Fibroblast of skin of scalp (primary cell): ENCODE measurements around the gene CCDC160. TPM values are rescaled to one million over a fixed set of nuclear protein-coding genes. Genes with fewer than 3 reads are reported as not detected.
"Not testable (repeated sequence)": the region's sequence is repeated elsewhere in the genome, so short reads cannot be mapped to it uniquely, and the experiment has no call there.

Experiments used
- DNase-seq: peaks from one replicate; pipeline ENCODE4 v3.0.0-alpha.2; 2013
- polyA plus RNA-seq, 2 experiments: library from polyadenylated mRNA; unstranded; fragments of 120-200 nt; gene quantifications; one replicate each; pipeline ENCODE4 v1.2.1, GENCODE V29; 2013; ENCODE audit not compliant: insufficient read length in 2 of 2

The CCDC160 gene
- 0.06 TPM for polyA plus RNA-seq (2013, experiment 1 of 2; ENCODE audit: insufficient read length)
- not detected for polyA plus RNA-seq (2013, experiment 2 of 2; ENCODE audit: insufficient read length)

DNA sequence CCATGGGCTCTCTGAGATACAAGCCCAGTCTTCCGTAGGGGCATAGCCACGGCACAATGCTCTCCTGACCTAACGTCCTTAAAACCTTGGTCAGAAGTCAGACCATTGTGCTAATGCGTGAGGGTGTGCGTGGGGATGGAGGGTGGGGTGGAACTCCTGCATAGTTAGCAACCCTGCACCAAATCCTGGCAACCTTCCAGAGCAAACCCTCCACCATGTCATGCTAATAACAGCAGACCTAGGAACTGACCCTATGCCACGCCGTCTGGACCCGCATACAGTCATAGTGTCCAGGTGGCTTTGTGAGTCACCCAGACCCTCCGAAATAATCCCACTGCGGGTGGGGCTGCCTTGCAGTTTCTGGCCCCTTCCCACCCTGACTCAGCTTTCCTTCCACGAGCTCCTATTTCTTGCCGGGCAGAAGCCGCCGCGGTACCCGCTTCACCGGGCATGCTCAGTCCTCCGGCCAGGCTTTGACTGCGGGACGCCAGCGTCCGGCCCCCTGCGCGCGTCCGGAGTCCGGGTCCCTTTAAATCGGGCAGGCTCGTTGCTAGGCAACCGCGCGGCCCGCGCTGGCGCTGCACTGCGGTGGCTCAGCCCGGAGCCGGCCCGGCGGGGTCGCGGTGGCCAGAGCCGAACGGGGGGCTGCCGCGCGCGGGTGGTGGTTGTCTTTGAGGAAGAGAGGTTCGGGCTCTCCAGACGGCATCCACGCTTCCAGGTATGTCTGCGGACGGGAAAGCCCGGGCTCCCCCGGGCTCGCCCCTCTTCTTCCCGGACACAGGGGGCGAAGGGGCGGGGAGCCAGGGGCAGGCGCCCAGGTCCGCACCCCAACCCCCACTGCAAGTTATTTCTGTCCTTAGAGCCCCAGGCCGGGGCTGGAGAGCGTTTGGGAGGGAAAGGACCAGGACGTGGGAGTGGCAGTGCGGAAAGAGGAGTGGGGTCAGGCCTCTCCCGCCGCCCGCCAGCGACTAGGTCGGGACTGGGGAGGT is at the start of gene CCDC160:
CCDC160 (plus strand) TSS at position 557 of the 989 bp plus-strand sequence. CDS start 7,619 bp downstream, outside the sequence.
- peak; percentile 27 for DNase-seq

DNA sequence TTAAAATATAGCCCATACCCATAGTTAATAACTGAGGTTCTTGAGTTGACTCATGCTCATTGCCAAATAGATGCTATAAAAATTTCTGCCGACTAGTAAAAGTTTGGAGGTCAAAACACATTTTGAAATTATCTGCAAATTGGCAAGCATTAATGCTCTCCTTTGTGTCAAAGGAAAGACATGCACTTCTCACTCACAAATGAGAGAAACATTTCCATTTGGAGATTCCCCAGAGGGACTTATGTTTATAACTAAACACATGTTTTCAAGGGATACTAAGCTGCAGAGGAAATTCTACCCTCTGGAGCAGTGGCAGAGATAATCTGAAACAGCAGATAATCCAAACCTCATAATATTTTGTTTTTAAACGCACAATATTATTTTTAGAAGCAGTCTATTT is 45.7 kb upstream of the CCDC160 start:
- DNase-seq, result no peak

DNA sequence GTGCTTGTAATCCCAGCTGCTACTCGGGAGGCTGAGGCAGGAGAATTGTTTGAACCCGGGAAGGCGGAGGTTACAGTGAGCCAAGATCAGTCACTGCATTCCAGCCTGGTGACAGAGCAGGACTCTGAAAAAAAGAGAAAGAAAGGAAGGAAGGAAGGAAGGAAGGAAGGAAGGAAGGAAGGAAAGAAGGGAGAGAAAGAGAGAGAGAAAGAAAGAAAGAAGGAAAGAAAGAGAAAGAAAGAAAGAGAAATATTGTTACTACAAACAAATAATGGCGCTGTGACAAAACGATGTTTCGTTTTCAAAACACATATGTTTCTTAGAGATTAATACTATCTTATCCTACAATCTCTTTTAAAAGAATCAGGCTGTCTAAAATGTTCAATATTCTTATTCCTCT is 42.1 kb upstream of the CCDC160 start:
- no peak for DNase-seq

DNA sequence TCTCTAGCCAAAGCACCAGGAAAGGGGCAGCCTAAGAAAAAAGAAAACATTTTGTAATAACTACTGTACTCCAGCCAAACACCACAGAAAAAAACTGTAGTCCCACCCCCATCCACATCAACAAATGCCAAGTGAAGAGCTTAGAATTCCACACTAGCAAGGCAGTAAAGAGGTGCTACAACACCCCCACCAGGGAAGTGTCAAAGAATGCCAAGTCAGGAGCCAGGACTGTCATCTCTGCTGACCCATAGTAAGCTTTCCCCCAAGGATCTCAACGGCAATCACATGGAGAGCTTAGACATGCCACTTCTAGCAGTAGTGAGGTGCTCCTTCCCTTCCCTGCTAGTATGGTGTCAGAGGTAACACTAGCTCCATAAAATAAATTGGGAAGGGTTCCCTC is 34.4 kb upstream of the CCDC160 start:
- DNase-seq, result no peak

DNA sequence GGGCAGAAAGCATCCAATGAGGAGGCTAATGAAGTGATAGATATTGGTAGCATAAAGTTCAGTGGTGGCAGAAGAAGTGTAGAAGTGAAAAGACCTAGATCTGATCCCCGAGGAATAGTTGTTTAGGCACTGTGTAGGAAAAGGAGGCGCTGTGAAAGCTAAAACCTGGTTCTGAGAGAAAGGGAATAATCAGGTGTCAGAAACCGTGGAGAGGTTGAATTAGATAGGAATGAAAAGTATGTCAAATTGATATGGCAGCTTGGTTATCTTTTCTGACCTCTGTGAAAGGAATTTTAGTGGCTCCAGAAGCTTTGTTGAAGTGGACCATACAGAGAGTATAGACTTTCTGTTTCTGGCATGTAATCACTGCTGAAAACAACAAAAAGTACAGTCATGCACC is 30.8 kb upstream of the CCDC160 start:
- no peak for DNase-seq

DNA sequence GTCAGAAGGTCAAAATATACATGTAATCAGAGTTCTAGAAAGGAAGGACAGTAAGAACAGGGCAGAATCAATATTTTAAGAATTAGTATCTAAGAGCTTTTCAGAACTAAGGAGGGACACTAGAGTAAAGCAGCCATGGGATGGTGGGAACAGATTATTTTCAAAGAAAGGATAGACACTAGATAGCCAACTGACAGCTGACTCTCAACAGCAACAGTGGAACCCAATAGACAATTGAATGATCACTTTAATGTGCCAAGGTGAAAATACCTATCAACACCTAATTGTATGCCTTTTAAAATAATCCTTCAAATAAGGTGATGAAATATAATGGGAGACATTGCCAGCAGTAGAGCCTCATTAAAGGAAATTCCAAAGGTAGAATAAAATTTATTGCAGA is 26.5 kb upstream of the CCDC160 start:
- no peak for DNase-seq

DNA sequence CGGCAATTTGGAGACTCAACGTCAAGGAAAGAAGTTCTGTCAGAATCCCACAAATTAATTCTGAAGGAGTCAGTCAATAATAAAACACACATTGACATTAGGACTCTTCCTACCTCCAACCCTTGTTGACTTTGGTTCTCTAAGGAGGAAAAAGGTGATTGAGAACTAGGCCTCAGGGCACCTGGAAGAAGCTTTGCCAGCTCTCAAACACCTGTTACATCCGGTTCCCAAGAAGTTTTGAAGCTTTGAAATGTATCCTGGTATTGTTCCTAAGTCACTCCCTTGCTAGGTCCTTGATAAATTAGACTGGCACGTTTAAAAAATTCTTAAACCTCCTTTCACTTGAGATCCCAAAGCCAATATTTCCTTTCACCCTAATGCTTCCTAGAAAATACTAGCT is 1.7 kb upstream of the CCDC160 start:
- DNase-seq, result no peak

DNA sequence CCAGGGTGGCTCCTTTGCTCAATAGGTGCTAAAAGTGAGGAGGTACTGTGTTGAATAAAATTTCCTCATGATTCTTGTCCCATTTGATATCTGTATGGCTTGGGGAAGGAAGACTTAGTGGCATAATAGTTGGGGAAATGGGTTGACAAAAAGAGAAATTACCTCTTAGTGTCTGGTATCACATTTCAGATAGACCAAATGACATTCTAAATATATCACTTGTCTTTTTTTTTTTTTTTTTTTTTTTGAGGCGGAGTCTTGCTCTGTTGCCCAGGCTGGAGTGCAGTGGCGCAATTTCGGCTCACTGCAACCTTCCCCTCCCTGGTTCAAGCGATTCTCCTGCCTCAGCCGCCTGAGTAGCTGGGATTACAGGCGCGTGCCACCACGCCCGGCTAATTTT is 1.2 kb downstream of the CCDC160 start:
- DNase-seq, result not testable (repeated sequence)

DNA sequence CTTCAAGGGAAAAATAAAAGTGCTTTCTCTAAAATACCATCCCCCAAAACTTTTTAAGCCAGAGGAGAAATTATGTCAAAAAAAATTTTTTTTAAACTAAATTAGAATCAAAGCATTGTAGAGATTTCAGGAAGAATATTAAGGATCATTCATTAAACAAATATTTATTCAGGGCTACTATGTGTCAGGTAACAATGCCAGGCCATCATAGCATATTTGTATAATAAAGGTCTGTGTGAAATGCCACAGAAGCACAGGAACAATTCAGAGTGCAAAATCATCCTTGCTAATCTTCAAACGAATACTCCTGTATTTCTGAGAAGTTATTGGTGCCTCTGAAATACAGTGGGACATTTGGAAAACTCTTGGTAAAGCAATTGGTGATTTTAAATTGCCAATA is 2.0 kb downstream of the CCDC160 start:
- no peak for DNase-seq

DNA sequence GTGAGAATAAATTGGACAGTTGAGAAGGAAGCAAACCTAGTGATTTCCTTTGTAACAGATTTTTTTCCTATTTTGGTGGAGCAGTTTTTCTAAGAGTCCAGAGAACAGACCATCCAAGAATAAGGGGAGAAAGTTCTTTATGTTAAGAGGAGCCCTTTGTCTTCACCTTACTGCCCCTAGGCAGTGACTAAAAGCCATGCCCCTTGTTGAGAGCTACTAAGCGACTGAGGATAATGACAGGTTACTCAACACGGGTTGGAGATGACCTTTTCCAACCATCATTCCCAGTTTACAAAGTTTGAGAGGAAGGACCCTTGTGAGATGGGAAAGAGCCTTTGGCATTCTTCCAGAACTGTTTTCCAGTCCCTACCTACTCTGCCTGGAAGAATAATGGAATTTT is 3.2 kb downstream of the CCDC160 start:
- DNase-seq, result no peak

DNA sequence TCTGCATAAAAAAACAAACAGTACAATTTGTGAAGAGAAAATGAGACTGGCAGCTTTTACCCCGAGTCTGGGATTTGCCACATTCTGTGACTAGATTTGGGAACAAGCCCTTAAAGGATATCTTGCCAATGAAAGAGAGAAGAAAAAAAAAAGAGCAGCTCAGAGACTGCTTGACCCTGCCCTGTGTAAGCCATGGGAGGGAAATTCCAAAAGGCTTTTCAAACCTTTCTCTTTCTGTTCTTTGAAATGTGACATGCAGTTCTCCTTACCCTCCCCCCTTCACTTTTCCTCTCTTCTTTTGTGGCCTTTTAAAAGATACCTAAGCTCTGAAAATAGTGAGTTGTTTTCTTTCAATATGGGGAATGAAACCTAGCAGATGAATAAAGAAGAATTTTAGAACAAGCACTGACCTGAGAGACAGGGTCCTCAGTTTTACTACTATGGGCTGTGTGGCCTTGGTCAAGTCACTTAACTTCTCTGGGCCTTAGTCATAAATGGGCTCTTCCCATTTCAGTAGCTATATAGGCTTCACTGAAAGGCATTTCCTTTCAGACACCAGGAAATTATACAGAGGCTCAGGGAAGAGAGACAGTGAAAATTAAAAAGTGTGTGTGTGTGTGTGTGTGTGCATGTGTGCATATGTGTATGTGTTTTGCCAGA is 5.1 kb downstream of the CCDC160 start:
- no peak for DNase-seq

DNA sequence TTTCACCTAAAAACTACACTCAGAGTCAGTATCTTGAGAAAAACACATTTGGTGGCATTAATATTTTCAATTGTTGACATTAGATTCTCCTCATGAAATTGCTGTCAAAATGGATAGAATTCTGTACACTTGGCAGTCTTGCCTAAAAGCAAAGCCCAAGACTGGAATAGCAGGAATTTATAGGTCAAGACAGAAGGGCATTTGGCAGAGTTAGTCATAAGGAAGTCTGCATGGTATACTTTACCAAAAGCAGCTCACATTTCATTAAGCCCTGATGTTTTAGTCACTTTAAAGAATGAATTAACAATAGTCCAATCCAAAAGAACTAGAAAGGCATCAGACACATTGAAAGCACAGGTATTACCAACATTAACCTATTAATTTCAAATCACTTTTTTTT is 7.1 kb downstream of the CCDC160 start:
- DNase-seq, result peak; percentile 8

DNA sequence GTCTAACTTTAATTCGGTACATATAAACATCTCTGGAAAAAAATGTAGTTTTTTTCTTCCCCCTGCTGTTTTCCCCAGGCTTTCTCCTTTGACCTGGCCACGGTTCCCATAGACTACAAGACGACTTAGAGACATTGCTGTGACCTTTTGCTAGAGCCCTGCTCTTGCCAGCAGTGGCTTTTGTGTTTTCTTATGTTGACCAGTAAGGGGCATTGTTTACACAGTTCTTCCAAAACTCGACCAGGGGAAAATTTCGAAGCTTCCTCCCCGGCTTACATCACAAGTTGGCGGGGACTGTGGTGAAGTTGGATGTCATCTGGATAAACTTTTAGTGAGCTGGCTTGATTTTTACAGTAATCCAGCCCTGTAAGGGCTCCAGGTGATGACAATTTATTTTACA is 9.3 kb downstream of the CCDC160 start:
- DNase-seq, result no peak

DNA sequence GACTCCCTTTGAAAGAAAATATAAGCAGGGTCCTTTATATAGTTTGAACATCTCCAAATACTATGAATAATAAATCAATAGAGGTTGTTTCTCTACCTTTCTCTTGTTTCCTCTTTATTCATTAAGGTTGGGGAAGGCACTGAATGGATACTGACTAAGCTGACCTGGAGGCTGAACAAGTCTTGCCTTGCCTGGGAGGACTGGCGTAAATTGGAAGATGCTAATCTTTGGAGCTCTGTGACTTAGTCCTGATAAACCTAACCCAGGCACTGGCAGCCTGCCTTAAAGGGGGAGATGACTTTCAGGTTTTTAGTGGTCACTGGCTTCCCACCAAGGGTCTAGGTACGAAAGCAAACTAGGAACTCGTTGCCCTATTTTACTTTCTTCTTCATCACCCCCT is 10.5 kb downstream of the CCDC160 start:
- no peak for DNase-seq

DNA sequence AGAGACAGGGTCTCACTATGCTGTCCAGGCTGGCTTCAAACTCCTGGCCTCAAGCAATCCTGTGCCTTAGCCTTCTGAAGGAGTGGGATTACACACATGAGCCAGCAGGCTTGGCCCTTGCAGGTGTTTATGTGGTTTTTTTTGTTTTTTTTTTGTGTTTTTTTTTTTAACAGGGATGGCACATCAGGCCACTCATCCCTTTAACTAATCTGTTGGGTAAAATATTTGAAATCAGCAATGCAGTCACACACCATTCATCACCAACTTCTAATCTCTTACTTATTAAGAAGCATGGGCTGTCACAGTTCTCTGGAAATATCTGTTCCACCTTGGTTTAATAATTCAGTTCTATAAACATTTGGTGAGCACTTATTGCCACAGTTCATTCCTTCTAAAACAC is 12.3 kb downstream of the CCDC160 start:
- no peak for DNase-seq

DNA sequence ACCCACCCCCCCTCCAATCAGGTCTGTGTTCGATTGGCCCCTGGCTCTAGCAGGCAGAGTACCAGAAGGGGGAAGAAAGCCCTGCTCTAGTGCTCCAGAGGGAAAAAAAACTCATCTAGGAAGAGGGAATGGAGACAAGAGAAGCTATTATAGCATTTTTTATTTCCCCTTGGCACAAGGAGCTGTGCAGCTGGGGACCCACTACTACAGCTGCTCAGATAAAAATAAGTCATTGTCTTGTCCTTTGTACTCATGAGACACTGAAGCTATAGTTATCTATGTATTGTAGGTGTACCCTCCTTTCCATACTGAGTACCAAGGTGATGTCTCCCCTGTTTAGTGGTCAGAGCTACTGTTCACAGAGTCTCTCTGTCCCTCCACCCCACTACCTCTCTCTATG is 14.3 kb downstream of the CCDC160 start:
- no peak for DNase-seq

DNA sequence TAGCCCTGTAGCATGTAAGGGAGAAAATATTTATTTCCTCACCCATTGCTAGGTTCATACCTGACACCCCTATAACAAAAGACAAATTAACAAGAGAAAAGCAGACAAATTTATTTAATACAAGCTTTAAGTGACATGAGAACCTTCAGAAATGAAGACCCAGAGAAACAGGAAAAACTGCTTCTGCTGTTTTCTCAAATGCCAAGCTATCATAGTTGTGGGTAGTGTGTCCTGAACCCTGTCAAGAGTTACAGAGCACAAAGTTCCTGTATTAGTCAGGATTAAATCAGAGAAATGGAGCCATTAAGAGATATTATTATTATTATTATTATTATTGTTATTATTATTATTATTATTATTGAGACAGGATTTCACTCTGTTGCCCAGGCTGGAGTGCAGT is 17.5 kb downstream of the CCDC160 start:
- DNase-seq, result no peak

DNA sequence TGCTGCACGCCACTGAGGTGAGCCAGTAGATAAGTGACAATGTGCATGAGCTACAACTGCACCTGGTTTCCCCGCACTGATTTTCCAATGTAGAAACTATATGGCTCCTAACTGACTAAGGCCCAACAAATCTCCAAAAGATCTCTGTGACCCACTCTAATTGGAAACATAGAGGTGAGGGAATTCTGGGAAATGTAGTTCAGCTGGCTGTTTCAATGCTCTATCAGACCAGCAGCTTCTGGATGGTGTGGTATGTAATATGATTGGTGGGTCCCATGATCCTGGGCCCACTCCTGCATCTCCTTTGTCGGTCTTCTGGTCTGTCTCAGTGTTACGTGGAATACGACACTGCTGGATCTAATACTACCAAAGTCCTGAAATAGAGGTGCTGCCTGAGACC is 18.6 kb downstream of the CCDC160 start:
- DNase-seq, result no peak

DNA sequence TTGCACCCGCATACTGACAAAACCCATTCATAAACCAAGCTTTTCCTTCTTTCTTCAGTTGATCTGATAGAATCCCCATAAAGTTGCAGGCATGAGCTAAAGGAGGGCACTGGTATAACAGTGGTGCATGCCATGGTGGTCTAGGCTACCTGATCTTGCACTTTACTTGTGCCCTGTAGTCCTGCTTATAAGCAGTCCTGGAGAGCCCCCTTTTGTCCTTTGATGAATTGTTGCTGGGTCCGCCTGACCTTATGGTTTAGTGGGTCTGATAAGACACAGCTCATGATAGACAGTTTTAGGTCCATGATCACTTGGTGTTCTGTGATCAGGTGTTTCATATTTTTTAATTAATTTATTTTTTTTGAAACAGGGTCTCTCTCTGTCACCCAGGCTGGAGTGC is 19.7 kb downstream of the CCDC160 start:
- DNase-seq, result no peak

DNA sequence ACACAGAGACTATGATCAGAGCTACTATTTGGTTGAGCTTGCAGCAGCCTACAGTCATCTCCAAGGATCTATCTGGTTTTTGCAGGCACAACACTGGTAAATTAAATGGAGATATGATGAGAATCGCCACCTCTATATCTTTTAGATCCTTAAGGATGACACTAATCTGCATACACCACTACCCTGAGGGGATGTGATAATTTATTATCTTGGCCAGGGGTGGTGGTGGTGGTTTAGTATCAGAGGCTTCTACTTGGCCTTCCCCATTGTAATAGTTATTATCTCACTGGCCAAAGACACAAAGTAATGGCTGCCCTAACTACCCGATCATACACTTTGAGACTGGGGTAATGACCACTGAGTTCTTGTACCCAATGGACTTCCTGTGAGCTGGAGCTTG is 21.2 kb downstream of the CCDC160 start:
- DNase-seq, result no peak

DNA sequence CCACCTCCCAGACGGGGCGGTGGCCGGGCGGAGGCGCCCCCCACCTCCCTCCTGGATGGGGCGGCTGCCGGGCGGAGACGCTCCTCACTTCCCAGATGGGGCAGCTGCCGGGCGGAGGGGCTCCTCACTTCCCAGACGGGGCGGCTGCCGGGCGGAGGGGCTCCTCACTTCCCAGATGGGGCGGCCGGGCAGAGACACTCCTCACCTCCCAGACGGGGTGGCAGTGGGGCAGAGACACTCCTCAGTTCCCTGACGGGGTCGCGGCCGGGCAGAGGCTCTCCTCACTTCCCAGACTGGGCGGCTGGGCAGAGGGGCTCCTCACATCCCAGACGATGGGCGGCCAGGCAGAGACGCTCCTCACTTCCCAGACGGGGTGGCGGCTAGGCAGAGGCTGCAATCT is 49.0 kb downstream of the CCDC160 start:
- DNase-seq, result not testable (repeated sequence)

DNA sequence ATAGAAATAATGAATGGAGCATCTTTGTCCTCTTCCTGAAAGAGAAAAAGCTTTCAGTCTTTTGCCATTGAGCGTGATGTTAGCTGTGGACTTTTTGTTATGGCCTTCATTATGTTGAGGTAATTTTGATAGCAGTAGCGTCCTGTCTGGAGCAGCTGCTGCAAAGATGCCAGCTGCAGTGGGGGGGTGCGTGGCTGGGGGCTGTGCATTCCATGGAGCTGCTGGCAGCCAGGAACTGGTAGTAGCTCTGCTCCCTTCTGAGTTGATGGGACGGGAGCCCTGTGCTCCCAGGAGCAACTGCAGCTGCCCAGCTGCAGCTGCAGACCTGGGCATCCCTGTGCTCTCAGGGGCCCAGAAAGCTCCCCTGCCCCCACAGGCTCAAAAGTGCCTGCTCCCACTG is 50.4 kb downstream of the CCDC160 start:
- DNase-seq, result no peak

DNA sequence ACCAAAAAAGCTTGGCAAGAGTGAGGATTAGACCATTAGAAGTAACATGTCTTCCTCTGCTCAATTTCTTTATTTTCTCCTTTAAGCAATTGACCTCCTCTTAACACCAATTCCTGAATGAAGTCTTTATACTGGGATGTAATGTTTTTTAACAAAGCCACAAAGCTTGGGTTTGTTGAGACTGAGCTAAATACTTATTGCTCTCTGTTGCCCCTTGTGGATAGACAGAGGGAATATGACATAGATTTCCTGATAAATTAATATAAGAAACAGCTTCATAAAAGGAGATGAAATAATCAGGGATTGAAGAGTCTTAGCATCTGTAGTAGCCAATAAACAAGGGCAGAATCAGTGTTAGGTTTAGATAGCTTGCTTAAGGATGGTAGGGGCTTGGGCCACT is 57.6 kb downstream of the CCDC160 start:
- no peak for DNase-seq
